HFFc6 (cell line): ENCODE measurements around the gene CACNA2D1. TPM values are rescaled to one million over a fixed set of nuclear protein-coding genes. Genes with fewer than 3 reads are reported as not detected.
"Not testable (repeated sequence)": the region's sequence is repeated elsewhere in the genome, so short reads cannot be mapped to it uniquely, and the experiment has no call there.

Experiments used
- DNase-seq: peaks from one replicate; pipeline ENCODE4 v3.0.0-alpha.2; 2018
- H3K27ac Mint-ChIP-seq: 2 replicates; pipeline ENCODE4 v1.8.0; 2020; ENCODE audit warnings: mild to moderate bottlenecking, mixed read lengths
- H3K27me3 Mint-ChIP-seq: 2 replicates; pipeline ENCODE4 v1.8.0; 2021; ENCODE audit warnings: mild to moderate bottlenecking, moderate library complexity, mixed read lengths; ENCODE audit not compliant: insufficient read depth
- H3K36me3 Mint-ChIP-seq: 2 replicates; pipeline ENCODE4 v1.8.0; 2021; ENCODE audit warnings: low read depth, mixed read lengths
- H3K4me1 Mint-ChIP-seq: 2 replicates; pipeline ENCODE4 v1.8.0; 2020; ENCODE audit warnings: low read depth, mixed read lengths
- H3K4me3 Mint-ChIP-seq: 2 replicates; pipeline ENCODE4 v1.8.0; 2020; ENCODE audit warnings: mild to moderate bottlenecking, moderate library complexity, mixed read lengths
- H3K9me3 Mint-ChIP-seq: 2 replicates; pipeline ENCODE4 v1.8.0; 2020; ENCODE audit warnings: mild to moderate bottlenecking, mixed read lengths
- CTCF ChIP-seq: fragments of 200-600 bp; sonication (generic); IDR thresholded peaks from 2 replicates; pipeline ENCODE4 v1.5.0; 2021; ENCODE audit warnings: antibody characterized with exemption, mild to moderate bottlenecking
- total RNA-seq, 6 experiments: library from RNA; stranded (reverse); fragmentation: NEBNext Ultra II Directional; extraction: Animal tissue kit (Norgen Biotek cat#: 25700); gene quantifications; 2 replicates in 1 of 6; 3 replicates in 5 of 6; pipeline ENCODE4 v1.2.3, GENCODE V29; 2021

The CACNA2D1 gene
- total RNA-seq, 6 experiments from 2014 or later, result 34.9 to 43.6 (median 36.8) TPM

GRCh38 chr7:82015751-82016150, 427.8 kb downstream of the CACNA2D1 start:
- no peak for TF ChIP-seq CTCF
- DNase-seq, result no peak
- Mint-ChIP-seq H3K36me3 (no peaks in the 10 kb centered on the region), H3K4me3 (no peak overlapping the region), H3K9me3 (no peaks in the 10 kb centered on the region), H3K27me3 (no peaks in the 10 kb centered on the region; the same call in 1 of the 2 replicates), H3K4me1 (peaks cover 32% of the 10 kb centered on the region), H3K27ac (no peak overlapping the region; the same call in 1 of the 2 replicates)

- DNase-seq, H3K9me3 Mint-ChIP-seq, H3K4me3 Mint-ChIP-seq, H3K36me3 Mint-ChIP-seq, H3K27me3 Mint-ChIP-seq, H3K27ac Mint-ChIP-seq: not testable (repeated sequence)
- H3K4me1 Mint-ChIP-seq, result peaks cover 26% of the 10 kb centered on the region
These were observed 429.0 kb downstream of the CACNA2D1 start for GRCh38 chr7:82014574-82014973.

- Mint-ChIP-seq H3K4me3 (no peak overlapping the region), H3K36me3 (peaks cover 5% of the 10 kb centered on the region), H3K4me1 (peaks cover 19% of the 10 kb centered on the region), H3K27me3 (no peaks in the 10 kb centered on the region; the same call in 1 of the 2 replicates), H3K9me3 (no peaks in the 10 kb centered on the region), H3K27ac (no peak overlapping the region)
- DNase-seq, result no peak
- no peak for TF ChIP-seq CTCF
These were observed 431.1 kb downstream of the CACNA2D1 start for GRCh38 chr7:82012453-82012852.

- no peaks in the 10 kb centered on the region; the same call in 1 of the 2 replicates for H3K27me3 Mint-ChIP-seq
- peaks cover 5% of the 10 kb centered on the region for H3K36me3 Mint-ChIP-seq
- no peaks in the 10 kb centered on the region for H3K9me3 Mint-ChIP-seq
- no peak overlapping the region for H3K27ac Mint-ChIP-seq
- no peak for DNase-seq
- H3K4me1 Mint-ChIP-seq, result peaks cover 6% of the 10 kb centered on the region; the same call in 1 of the 2 replicates
- H3K4me3 Mint-ChIP-seq, result no peak overlapping the region
- no peak for TF ChIP-seq CTCF
These were observed 433.2 kb downstream of the CACNA2D1 start for GRCh38 chr7:82010416-82010815.

- no peaks in the 10 kb centered on the region for H3K4me1 Mint-ChIP-seq
- no peaks in the 10 kb centered on the region for H3K9me3 Mint-ChIP-seq
- TF ChIP-seq CTCF, result no peak
- H3K27ac Mint-ChIP-seq, result no peak overlapping the region
- H3K27me3 Mint-ChIP-seq, result peaks cover 1% of the 10 kb centered on the region; the same call in 1 of the 2 replicates
- no peak for DNase-seq
- peaks cover 5% of the 10 kb centered on the region for H3K36me3 Mint-ChIP-seq
- no peak overlapping the region for H3K4me3 Mint-ChIP-seq
These were observed 436.3 kb downstream of the CACNA2D1 start for GRCh38 chr7:82007315-82007714.

- Mint-ChIP-seq H3K36me3 (peaks cover 5% of the 10 kb centered on the region), H3K27me3 (peaks cover 1% of the 10 kb centered on the region; the same call in 1 of the 2 replicates), H3K4me1 (no peaks in the 10 kb centered on the region), H3K27ac (no peak overlapping the region), H3K9me3 (no peaks in the 10 kb centered on the region), H3K4me3 (no peak overlapping the region)
- no peak for DNase-seq
- TF ChIP-seq CTCF, result no peak
These were observed 438.5 kb downstream of the CACNA2D1 start for GRCh38 chr7:82005056-82005455.
